Measurements from ENCODE around the gene FAM168A.

FAM168A gene

DNA sequence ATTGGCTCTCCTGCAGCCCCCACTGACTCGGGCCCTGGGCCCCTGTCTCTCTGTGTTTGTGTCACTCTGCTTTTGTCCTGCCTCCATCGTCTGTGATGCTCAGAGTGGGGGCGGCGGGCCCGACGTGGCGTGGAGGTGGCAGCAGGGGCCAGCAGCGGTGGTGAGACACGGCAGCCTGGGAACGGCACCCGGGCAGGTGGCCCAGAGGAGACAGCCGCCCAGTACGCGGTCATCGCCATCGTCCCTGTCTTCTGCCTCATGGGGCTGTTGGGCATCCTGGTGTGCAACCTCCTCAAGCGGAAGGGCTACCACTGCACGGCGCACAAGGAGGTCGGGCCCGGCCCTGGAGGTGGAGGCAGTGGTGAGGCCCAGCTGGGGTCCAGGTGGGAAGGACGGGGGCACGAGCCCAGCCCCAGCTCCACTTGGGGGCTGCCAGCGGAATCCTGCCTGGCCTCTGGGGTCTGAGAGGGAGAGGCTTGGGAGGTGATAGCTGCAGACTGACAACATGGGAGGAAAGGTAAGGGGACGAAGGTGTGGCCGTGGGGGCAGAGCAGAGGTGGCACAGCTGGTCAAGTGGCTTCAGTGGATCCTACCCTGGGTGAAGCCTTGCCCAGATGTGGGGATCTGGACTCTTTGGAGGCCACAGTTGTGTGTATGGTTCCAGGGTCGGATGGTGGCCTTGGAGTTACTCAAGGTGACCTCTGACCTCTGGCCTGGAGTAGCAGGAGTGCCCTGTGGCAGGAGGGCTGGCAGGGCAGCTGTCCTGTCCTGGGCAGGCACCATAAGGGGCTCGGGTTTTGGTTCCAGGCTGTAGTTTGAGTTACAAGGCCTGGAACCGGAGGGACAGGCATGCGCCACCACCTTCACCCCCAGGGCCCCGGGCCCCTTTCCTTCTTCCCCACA, 205.6 kb downstream of the FAM168A start:
- no peak for DNase-seq (ENCODE audit: extremely low read depth in 1 of 2, low read depth in 1 of 2)

DNA sequence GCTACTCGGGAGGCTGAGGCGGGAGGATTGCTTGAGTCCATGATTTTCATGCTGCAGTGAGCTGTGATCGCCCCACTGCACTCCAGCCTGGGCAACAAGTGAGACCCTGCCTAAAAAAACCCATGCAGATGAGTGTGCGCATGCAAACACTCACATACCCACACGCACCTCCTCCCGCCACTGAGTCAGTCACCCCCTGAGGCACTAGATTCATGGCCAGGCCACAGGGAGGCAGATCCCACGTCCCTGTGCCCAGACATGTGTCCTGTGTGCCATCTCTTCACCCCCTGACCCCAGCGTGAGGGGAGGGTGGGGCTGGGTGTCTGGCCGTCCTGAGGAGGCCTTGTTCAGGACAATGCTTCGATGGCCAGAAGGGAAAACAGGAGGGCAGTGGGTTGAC, 206.2 kb downstream of the FAM168A start:
- no peak for DNase-seq (ENCODE audit: extremely low read depth in 1 of 2, low read depth in 1 of 2)

DNA sequence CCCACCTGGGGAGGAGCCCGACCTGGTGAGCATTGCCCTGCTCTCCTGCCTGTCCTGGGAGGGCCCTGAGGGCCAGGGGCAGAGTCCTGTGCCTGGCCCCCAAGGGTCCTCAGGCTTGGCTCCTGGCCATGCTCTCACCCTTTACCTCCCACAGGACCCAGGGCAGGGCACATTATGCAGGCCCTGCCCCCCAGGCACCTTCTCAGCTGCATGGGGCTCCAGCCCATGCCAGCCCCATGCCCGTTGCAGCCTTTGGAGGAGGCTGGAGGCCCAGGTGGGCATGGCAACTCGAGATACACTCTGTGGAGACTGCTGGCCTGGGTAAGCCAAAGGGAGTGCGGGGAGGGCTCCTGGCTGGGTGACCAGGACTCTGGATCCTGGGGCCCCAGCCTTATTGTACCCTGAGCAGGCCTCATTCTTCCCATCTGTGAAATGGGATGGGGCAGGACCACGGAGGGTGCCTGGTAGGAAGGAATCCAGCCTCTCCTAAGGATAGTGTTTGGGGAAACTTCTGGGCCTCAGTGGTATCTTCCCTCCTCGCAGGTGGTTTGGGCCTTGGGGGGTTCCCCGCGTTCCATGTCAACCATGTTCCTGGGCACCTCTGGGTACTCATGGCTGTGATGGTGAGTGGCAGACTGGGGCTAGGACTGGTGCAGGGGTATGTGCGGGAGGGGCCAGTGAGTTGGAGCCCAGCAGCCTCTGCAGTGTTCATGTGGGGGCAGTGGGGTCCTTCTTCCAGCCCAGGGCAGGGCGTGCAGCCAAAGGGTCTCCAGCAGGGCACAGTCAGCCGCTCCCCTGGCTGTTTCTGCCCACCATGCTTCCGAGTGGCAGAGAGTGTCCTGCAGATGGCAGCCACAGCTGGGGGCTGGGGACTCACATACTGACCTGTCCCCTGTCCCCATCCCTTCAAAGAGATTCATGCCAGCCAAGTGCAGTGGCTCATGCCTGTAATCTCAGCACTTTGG, 207.0 kb downstream of the FAM168A start:
- DNase-seq (ENCODE audit: extremely low read depth in 1 of 2, low read depth in 1 of 2) = no peak

DNA sequence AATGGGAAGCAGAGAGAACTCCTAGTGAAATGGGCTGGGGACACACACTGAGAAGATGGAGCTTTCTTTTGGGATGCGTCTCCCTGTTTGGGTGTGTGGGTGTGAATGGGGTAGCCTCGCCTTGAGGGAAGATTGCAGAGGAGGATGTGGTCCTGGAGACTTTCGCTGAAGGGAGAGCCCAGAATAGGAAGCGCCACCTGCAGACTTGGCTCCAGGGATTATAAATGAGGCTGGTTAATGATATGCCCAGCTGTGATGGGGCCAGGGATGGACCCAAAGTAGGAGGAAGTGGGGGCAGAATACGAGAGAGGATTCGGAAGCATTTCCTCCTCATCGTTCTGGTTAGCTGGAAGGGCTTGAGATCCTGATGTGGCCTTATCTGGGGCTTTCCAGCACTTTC, 208.0 kb downstream of the FAM168A start:
- no peak for DNase-seq (ENCODE audit: extremely low read depth in 1 of 2, low read depth in 1 of 2)

DNA sequence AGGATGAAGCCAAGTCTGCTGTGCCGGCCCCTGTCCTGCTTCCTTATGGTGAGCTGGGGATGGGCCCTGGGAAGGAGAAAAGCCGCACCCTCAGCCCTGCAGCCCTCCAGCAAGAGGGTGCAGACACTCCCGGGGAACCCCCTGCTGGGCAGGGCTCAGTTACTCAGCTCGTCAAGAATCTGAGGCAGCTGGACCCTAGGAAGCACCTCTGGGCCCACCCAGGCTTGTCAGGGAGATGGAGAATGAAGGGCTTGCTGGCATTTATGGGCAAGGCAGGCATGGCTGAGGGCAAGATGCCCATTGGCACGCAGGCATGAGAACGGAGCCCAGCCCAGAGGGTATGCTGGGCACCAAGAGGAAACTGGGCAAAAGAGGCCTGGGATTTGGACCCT, 208.8 kb downstream of the FAM168A start:
- no peak for DNase-seq (ENCODE audit: extremely low read depth in 1 of 2, low read depth in 1 of 2)

DNA sequence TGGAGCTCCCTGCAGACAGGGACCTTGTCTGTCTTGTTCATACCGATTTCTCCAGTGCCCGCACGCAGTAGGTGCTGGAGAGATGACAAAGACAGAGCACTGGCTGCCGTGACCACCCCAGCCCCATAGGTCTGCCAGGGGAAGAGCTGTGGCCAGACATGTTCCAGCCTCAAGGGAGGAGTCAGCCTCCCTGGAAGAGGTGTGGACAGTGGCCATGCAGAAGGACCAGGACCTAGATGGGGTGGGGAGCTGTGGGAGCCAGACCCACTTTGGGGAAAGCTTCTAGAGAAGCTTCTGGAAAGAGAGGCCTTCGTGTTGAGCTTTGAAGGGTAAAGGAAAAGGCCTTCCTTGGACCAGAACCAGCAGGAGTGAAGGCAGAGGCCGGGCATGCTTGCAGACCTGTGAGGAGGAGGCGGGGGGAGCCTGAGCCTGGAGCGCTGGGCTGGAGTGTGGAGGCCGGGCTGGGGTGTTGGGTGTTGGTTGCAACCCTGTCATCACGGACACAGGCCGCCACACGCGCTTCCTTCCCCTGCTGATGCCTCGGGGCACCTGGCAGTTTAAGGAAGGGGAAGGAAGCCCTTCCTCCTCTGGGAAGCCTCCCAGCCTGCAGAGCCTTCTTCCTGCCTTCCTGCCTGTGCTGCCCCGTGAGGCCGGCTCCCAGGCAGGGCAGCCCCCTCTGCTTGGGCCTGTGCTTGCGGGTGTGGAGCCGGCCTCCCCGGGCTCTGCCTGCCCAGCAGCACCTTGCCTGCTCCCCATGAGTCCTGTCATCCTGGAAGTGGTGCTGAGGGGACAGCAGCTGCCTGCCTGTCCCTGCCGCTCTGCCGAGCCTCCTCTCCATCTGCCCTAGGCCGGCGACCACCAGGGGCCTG, 209.4 kb downstream of the FAM168A start:
- DNase-seq (ENCODE audit: extremely low read depth in 1 of 2, low read depth in 1 of 2) = no peak

DNA sequence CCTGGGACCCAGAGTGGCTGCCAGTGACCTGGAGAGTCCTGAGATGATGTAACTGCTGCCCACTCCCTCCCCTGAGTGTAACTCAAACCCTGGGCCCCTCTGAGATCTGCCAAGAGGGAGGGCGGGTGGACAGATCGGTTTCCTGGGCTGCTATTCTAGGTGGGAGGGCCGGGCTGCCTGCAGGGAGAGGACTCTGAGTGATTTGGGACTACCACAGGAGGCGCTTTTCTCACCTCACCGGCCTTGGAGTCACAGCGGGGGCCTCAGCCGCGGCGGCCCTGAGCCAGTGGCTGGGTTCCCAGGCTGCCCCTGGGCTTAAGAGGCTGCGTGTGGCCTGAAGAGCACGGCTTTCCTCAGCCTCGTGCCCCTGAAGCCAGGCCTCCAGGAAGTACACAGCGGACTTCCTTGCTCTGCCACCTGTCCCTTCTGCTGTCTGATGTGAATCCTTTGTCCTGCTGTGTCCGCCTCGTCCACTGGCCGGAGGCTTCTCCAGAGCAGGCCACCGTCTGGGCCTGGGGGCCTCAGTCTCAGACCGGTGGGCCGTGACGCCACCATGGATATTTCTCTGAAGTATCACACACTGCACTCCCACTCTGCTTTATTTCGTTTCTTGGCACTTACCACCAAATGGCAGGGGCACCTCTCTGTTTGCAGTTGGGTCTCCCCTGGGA, 210.2 kb downstream of the FAM168A start:
- DNase-seq (ENCODE audit: extremely low read depth in 1 of 2, low read depth in 1 of 2) = no peak

DNA sequence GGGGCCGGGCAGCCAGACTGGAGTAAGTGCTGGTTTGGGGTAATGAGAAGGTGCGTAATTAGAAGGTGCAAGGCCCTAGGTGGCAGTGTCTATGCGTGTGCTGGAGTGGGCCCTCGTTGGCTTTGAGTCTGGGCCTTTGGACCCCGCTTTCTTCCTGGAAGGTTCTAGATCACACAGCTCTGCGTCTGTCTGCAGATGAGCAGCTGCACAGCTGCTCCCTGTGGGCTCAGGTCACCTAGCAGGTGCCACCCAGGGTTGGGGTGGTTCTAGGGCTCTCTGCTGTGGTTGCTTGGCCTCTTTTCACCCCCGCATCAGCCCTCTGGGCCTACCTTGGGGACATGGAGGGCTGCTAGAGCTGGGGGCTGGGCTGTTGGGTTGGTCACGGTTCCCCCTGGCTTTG, 211.4 kb downstream of the FAM168A start:
- no peak for DNase-seq (ENCODE audit: extremely low read depth in 1 of 2, low read depth in 1 of 2)

DNA sequence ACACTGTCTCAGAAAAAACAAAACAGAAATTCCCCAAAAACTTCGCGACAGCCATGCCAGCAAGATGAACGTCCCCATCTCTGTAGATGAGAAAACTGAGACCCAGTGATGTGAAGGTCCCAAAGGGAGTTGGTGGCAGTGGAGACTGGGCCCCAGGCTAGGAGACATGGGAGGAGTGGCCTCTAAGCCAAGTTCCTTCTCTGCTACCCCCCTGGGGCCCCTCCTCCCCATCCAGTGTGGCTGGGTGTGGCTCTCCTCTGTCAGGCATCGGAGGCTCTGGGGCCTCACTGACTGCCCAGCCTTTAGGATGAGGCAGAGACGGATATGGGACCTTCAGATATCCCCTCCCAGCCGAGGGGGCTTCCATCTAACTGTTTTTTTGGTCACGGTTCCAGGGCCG, 211.9 kb downstream of the FAM168A start:
- no peak for DNase-seq (ENCODE audit: extremely low read depth in 1 of 2, low read depth in 1 of 2)

DNA sequence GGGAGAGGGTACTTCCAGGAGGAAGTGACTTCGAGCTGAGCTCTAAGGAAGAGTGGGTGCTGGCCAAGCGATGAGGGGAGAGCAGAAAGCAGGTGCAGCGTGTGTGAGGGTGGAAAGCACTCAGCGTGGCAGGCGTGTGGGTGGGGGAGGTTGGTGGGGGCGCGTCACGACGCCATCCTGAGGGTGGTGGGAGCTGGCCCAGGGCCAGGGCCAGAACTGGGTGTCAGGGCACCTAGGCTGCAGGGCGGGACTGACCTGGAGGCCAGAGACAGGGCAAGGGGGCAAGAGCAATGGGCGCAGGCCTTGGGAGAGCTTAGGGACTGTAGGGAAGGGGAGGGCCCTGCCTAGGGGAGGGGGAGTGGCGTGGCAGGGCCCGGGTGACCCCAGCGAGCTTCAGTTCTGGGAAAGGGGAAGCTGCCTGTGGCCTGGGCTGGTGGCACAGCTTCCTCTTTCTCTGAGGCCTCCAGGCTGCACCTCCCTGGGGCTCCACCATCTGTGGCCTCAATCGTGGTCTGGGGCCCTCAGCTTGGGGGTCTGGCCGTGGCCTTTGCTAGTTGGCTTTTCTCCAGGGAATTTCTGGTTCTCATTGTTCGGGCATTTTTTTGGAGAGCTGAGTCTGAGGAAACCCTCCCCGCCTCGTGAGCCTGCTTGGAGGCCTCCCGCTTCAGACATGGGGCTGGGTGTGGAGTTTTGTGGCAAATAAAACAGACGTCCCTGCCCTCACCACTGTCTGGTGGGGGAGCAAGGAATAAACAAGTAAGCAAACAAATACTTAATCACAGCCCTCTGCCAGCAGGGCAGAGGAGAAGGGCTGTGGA, 212.8 kb downstream of the FAM168A start:
- no peak for DNase-seq (ENCODE audit: extremely low read depth in 1 of 2, low read depth in 1 of 2)

DNA sequence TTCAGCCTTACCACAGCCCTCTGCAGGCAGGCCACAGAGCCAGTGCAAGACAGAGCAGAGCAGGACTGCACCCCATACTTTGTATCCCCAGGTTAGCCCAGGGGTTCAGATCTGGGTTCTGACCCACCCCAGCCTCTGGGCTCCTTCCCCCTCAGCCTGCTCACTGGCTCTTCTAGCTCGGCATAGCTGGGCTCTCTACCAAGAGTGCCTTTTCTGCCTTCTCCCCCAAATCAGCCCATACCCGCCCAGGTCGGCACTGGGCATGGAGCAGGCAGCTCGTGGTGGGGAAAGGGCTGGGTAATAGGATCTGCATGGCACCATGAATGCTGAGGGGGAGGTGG, 213.4 kb downstream of the FAM168A start:
- no peak for DNase-seq (ENCODE audit: extremely low read depth in 1 of 2, low read depth in 1 of 2)

DNA sequence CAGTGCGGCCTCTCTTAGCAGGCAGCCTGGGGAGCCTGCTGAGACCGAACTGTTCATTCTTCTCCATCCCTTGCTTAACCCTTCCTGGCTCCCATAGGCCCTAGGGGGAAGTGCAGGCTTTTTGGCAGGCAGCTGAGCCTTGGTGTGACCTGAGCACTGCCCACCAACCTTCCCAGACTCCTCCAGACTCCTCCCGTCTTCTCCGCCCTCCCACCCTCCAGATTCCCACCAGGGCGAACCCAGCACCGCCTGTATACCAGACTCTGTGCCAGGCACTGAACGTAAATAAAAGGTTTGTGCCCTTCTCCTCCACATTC, 213.8 kb downstream of the FAM168A start:
- no peak for DNase-seq (ENCODE audit: extremely low read depth in 1 of 2, low read depth in 1 of 2)

DNA sequence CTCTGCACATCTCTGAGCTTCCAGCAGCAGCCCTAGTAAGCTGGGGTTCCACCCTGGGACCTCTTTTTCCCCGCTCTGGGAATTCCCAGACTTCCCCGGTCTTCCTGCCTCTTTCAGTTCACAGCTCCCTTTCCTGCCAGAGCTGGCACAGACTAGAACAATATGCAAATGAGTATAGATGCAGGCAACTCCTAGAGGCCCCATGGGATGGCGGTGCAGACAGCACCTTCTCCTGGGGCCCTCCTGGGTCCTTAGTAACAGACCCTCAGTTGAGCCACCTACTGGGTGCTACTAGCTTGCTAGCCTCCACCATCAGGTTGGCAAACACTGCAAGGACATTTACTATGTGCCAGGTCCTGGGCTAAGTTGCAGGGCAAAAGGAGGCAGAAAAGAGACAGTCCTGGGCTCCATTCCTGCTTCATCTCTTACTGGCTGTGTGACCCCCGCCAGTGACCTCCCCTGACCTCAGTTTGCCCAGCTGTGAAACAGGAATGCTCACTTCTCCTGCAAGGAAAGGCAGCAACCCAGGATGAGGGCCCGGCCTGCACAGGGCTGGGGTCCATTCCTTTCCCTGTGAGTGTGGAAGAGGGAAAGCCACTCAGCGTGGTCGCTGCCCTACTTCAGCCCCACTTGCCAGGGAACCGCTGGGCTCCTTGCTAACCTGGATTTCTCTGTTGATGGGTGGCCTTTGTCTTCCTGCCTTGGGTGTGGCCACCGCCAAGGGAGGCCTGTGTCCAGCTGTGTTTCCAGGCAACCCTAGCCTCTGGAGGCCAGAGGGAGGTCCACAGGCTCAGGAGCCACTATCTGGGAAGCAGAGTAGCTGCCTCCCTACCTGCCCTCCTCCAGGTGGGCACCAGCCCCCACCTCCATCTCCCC, 214.4 kb downstream of the FAM168A start:
- no peak for DNase-seq (ENCODE audit: extremely low read depth in 1 of 2, low read depth in 1 of 2)

DNA sequence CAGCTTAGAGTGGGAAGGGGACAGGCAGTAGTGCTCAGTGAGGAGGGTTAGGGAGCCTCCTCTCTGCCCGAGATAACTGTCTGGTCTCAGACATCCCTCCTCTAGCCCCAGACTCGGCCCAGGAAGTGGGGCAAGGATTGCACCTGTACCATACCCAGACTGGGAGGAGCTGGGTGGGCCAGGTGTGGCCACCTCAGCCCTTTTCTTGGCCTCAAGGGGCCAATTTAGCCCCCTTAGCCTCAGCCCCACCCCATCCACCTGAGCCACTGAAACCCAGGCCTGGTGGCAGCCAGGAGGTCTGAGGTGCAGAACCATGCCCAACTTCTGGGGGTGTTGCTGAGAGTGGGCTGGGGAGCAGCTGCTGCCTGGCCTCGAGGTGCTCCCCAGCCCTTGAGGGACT, 215.2 kb downstream of the FAM168A start:
- DNase-seq (ENCODE audit: extremely low read depth in 1 of 2, low read depth in 1 of 2) = no peak

DNA sequence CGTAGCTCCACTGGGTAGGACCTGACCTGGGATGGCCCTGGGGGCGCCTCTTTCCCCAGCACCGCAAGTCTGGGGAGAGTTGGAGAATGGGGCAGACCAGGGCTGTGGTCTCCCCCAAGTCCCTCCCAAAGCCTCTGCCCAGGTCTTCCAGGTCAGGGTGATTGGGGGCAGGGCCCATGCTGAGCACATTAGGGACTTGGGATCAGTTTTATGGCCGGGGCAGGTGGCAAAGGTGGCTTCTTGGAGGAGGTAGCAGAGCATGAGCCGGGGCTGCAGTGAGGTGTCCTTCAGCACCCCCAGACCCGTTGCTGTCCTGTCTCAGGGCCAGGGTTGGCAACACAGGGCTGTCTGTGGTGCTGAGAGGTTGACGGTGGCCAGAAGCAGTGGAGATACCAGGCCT, 215.7 kb downstream of the FAM168A start:
- no peak for DNase-seq (ENCODE audit: extremely low read depth in 1 of 2, low read depth in 1 of 2)

DNA sequence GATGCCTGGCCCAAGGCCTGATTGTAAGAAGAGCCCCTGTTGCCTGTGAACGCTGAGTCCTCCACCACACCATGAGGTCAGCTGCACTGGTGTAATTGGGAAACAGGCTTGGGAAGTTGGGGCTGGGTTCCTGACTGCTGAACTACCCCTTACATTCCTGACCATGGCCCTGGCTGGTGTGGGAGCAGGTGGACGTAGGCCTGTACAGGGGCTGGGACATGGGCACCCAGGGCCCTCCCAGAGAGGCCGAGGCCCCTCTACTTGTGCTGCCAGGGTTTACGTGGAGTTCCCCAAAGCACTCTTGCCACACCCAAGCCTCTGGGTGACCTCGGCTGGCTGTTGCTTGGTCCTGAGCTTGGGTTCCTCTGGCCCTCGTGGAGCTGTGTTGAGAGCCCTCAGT, 216.3 kb downstream of the FAM168A start:
- DNase-seq (ENCODE audit: extremely low read depth in 1 of 2, low read depth in 1 of 2) = no peak

DNA sequence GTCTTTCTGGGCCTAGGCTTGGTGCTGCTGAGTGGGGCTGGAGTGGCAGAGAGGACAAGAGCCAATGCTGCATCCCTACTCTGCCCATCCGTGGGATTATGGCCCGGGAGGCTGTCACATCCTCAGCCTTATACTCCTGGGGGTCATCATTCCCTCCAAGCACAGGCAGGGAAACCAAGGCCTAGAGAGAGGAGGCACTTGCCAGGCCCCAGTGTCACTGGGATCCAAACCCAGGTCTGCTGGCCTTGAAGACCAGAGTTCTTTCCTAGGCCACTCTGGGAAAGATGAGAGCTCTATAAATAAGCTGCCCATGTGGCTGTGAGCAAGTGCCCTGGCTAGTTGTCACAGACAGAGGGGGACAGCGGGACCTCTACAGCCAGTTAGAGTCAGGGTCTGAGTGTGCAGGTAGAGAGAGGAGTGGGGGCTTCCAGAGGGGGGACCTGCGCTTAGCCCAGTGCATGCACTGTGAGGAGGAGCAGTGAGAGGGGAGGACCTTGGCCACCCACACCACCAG, 217.0 kb downstream of the FAM168A start:
- no peak for DNase-seq (ENCODE audit: extremely low read depth in 1 of 2, low read depth in 1 of 2)

DNA sequence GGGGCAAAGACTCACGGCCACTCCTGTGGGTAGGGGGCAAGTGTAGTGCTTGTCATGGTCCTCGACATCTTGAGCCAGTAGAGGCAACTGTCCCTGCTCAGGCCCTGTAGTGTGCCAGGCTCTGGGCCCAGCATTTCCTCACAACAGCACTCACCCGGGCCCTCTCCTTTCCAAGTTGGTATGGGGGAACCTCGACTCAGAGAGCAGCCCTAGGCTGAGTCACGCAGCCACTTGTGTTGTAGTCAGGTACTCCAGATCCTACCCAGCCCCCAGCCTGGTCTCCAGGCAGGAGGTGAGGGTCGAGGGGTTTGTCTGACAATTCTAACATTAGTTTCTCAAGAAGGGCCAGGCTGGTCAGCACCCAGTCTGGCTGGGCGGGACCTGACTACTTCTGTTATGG, 217.6 kb downstream of the FAM168A start:
- no peak for DNase-seq (ENCODE audit: extremely low read depth in 1 of 2, low read depth in 1 of 2)
